SU-DHL-6 (cell line): ENCODE data around the gene NMT2.

Source experiments
- EZH2phosphoT487 ChIP-seq: fragments of 200-600 bp; sonication (generic), shearing (Covaris generic); conservative IDR thresholded peaks from 2 replicates; pipeline ENCODE4 v1.6.1; 2018; ENCODE audit warnings: mild to moderate bottlenecking, antibody characterized with exemption, low read length, moderate library complexity, mixed read lengths
- TF ChIP-seq, protein P1 (sequence below): fragments of 200-600 bp; sonication (generic); IDR thresholded peaks from one replicate; pipeline ENCODE4 v1.5.1; 2017; ENCODE audit warnings: antibody characterized with exemption, mild to moderate bottlenecking, low read length, moderate library complexity; ENCODE audit not compliant: insufficient read depth, poor library complexity, severe bottlenecking

DNA sequence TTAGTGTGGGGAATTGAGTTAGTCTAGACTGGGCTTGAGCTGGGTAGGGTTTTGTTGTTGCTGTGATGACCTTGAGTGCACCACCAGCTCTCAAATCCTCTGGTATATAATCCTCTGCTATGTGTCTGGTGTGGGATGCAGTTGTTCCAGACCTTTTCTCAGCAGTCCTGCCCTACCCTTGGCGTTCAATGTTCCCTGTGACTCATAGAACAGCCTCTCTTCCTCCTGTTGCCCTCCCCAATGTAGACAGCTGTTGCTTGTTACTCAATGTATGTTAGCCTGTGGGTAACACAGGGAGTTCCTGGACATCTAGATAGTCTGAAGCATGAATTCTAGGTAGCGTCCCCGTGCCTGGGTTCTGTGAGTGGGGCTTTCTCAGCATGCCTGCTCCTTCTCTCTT, 99.7 kb downstream of the NMT2 start:
- TF ChIP-seq, protein P1, sequence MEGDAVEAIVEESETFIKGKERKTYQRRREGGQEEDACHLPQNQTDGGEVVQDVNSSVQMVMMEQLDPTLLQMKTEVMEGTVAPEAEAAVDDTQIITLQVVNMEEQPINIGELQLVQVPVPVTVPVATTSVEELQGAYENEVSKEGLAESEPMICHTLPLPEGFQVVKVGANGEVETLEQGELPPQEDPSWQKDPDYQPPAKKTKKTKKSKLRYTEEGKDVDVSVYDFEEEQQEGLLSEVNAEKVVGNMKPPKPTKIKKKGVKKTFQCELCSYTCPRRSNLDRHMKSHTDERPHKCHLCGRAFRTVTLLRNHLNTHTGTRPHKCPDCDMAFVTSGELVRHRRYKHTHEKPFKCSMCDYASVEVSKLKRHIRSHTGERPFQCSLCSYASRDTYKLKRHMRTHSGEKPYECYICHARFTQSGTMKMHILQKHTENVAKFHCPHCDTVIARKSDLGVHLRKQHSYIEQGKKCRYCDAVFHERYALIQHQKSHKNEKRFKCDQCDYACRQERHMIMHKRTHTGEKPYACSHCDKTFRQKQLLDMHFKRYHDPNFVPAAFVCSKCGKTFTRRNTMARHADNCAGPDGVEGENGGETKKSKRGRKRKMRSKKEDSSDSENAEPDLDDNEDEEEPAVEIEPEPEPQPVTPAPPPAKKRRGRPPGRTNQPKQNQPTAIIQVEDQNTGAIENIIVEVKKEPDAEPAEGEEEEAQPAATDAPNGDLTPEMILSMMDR = no peak
- no peak for TF ChIP-seq EZH2phosphoT487
